ENCODE data around the gene LIN7A.

LIN7A gene

GRCh38 chr12:80924437-80924836 lies 13.3 kb downstream of the LIN7A start:
- Histone ChIP-seq H4K20me1 (ENCODE audit: low read depth, low read length) (no peaks in the 10 kb centered on the region), H3F3A (ENCODE audit: insufficient read depth) (no peaks in the 10 kb centered on the region), H2AFZ (ENCODE audit: low read depth, low read length, severe bottlenecking) (no peak overlapping the region), H3K27me3 (ENCODE audit: low read length) (no peaks in the 10 kb centered on the region), H3K36me3 (ENCODE audit: low read length) (no peaks in the 10 kb centered on the region), H3K79me2 (ENCODE audit: insufficient read depth, low read length) (no peaks in the 10 kb centered on the region), H3K4me3 (ENCODE audit: insufficient read depth, low read length, poor library complexity, severe bottlenecking) (no peak overlapping the region), H3K9me3 (ENCODE audit: insufficient read depth, low read length) (no peaks in the 10 kb centered on the region), H3K9ac (ENCODE audit: low read length) (no peak overlapping the region), H3K9me2 (replicated peaks; ENCODE audit: insufficient read depth, low read length) (no peaks in the 10 kb centered on the region), H3K4me2 (ENCODE audit: low read depth, low read length, poor library complexity, severe bottlenecking) (no peak overlapping the region), H3K27ac (ENCODE audit: low read depth, low read length) (no peak overlapping the region)
- TF ChIP-seq EZH2phosphoT487 (conservative IDR thresholded peaks at IDR 0.05; ENCODE audit: low read length): no peak
- TF ChIP-seq, protein P1, sequence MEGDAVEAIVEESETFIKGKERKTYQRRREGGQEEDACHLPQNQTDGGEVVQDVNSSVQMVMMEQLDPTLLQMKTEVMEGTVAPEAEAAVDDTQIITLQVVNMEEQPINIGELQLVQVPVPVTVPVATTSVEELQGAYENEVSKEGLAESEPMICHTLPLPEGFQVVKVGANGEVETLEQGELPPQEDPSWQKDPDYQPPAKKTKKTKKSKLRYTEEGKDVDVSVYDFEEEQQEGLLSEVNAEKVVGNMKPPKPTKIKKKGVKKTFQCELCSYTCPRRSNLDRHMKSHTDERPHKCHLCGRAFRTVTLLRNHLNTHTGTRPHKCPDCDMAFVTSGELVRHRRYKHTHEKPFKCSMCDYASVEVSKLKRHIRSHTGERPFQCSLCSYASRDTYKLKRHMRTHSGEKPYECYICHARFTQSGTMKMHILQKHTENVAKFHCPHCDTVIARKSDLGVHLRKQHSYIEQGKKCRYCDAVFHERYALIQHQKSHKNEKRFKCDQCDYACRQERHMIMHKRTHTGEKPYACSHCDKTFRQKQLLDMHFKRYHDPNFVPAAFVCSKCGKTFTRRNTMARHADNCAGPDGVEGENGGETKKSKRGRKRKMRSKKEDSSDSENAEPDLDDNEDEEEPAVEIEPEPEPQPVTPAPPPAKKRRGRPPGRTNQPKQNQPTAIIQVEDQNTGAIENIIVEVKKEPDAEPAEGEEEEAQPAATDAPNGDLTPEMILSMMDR (IDR thresholded peaks at IDR 0.05; ENCODE audit: insufficient read depth, low read length, poor library complexity, severe bottlenecking): no peak

GRCh38 chr12:80920006-80920405 lies 17.7 kb downstream of the LIN7A start:
- Histone ChIP-seq H3K4me3 (ENCODE audit: insufficient read depth, low read length, poor library complexity, severe bottlenecking) (no peak overlapping the region), H3K9me3 (ENCODE audit: insufficient read depth, low read length) (no peaks in the 10 kb centered on the region), H2AFZ (ENCODE audit: low read depth, low read length, severe bottlenecking) (no peak overlapping the region), H4K20me1 (ENCODE audit: low read depth, low read length) (no peaks in the 10 kb centered on the region), H3K79me2 (ENCODE audit: insufficient read depth, low read length) (no peaks in the 10 kb centered on the region), H3K36me3 (ENCODE audit: low read length) (no peaks in the 10 kb centered on the region), H3F3A (ENCODE audit: insufficient read depth) (no peaks in the 10 kb centered on the region), H3K9ac (ENCODE audit: low read length) (no peak overlapping the region), H3K27ac (ENCODE audit: low read depth, low read length) (no peak overlapping the region), H3K4me2 (ENCODE audit: low read depth, low read length, poor library complexity, severe bottlenecking) (no peak overlapping the region), H3K9me2 (replicated peaks; ENCODE audit: insufficient read depth, low read length) (no peaks in the 10 kb centered on the region), H3K27me3 (ENCODE audit: low read length) (no peaks in the 10 kb centered on the region)
- TF ChIP-seq, protein P1 (IDR thresholded peaks at IDR 0.05; ENCODE audit: insufficient read depth, low read length, poor library complexity, severe bottlenecking): no peak
- no peak for TF ChIP-seq EZH2phosphoT487 (conservative IDR thresholded peaks at IDR 0.05; ENCODE audit: low read length)

GRCh38 chr12:80917651-80918050 lies 20.1 kb downstream of the LIN7A start:
- Histone ChIP-seq H3K9me2 (replicated peaks; ENCODE audit: insufficient read depth, low read length) (no peaks in the 10 kb centered on the region), H3K9me3 (ENCODE audit: insufficient read depth, low read length) (no peaks in the 10 kb centered on the region), H3K36me3 (ENCODE audit: low read length) (no peaks in the 10 kb centered on the region), H3K79me2 (ENCODE audit: insufficient read depth, low read length) (no peaks in the 10 kb centered on the region), H3K9ac (ENCODE audit: low read length) (no peak overlapping the region), H3K4me2 (ENCODE audit: low read depth, low read length, poor library complexity, severe bottlenecking) (no peak overlapping the region), H3K27me3 (ENCODE audit: low read length) (no peaks in the 10 kb centered on the region), H3K4me3 (ENCODE audit: insufficient read depth, low read length, poor library complexity, severe bottlenecking) (no peak overlapping the region), H2AFZ (ENCODE audit: low read depth, low read length, severe bottlenecking) (no peak overlapping the region), H3F3A (ENCODE audit: insufficient read depth) (no peaks in the 10 kb centered on the region), H4K20me1 (ENCODE audit: low read depth, low read length) (no peaks in the 10 kb centered on the region), H3K27ac (ENCODE audit: low read depth, low read length) (no peak overlapping the region)
- TF ChIP-seq, protein P1 (IDR thresholded peaks at IDR 0.05; ENCODE audit: insufficient read depth, low read length, poor library complexity, severe bottlenecking): no peak
- TF ChIP-seq EZH2phosphoT487 (conservative IDR thresholded peaks at IDR 0.05; ENCODE audit: low read length): no peak

Measured in SU-DHL-6 (cell line).